Fibroblast of pulmonary artery (primary cell): Measurements from ENCODE around the gene PPP2R2C.

ENCODE experiments used
- DNase-seq: peaks from one replicate; pipeline ENCODE4 v3.0.0-alpha.2; 2010; ENCODE audit warnings: low read depth
- H3K4me3 ChIP-seq: replicated peaks from 2 replicates; pipeline ENCODE4 v1.5.1; 2011; ENCODE audit warnings: low read depth, mild to moderate bottlenecking, control low read depth, low read length, moderate library complexity
- TF ChIP-seq, protein P1 (sequence below): IDR thresholded peaks from 2 replicates; pipeline ENCODE4 v1.5.1; 2011; ENCODE audit warnings: mild to moderate bottlenecking, control low read depth, low read length, inconsistent platforms; ENCODE audit errors: missing control alignments

The PPP2R2C gene

GRCh38 chr4:6270636-6271121 is 201.7 kb downstream of the PPP2R2C start:
- DNase-seq, result peak; percentile 27
- TF ChIP-seq, protein P1, sequence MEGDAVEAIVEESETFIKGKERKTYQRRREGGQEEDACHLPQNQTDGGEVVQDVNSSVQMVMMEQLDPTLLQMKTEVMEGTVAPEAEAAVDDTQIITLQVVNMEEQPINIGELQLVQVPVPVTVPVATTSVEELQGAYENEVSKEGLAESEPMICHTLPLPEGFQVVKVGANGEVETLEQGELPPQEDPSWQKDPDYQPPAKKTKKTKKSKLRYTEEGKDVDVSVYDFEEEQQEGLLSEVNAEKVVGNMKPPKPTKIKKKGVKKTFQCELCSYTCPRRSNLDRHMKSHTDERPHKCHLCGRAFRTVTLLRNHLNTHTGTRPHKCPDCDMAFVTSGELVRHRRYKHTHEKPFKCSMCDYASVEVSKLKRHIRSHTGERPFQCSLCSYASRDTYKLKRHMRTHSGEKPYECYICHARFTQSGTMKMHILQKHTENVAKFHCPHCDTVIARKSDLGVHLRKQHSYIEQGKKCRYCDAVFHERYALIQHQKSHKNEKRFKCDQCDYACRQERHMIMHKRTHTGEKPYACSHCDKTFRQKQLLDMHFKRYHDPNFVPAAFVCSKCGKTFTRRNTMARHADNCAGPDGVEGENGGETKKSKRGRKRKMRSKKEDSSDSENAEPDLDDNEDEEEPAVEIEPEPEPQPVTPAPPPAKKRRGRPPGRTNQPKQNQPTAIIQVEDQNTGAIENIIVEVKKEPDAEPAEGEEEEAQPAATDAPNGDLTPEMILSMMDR, result no peak
- peak overlapping the region; percentile 79 for H3K4me3 ChIP-seq
